G401.6 (cell line): ENCODE measurements around the gene FERD3L.
"Not testable (repeated sequence)": the region's sequence is repeated elsewhere in the genome, so short reads cannot be mapped to it uniquely, and the experiment has no call there.

Source experiments
- FAIRE-seq: peaks from 2 replicates; lab custom pipeline; 2012; peaks lifted over from hg19 to GRCh38; lab: Jason Lieb, UNC

The FERD3L gene, protein sequence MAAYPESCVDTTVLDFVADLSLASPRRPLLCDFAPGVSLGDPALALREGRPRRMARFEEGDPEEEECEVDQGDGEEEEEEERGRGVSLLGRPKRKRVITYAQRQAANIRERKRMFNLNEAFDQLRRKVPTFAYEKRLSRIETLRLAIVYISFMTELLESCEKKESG

DNA sequence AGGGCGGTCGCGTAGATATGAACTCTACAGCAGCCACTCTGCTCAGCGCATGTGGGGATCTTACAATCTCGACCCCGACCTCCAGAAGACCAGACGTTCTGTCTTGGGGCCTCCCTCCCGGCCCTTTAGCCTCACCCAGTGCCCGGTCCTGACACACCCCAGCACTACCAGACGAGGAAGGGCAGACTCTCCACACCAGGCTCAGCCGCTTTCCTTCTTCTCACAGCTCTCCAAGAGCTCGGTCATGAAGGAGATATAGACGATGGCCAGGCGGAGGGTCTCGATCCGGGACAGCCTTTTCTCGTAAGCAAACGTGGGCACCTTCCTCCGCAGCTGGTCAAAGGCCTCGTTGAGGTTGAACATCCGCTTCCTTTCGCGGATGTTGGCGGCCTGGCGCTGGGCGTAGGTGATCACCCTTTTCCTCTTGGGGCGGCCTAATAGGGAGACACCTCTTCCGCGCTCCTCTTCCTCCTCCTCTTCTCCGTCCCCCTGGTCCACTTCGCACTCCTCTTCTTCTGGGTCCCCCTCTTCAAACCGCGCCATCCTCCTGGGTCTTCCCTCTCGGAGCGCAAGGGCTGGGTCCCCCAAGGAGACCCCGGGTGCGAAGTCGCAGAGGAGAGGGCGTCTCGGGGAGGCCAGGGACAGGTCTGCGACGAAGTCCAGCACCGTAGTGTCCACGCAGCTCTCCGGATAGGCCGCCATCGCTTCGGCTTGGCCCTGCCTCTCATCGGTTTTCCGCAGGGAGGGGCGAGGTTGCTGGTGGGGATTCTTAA, at the start of gene FERD3L:
Gene FERD3L, minus strand, starts transcription at position 761 of the 773 bp plus-strand sequence. Its CDS starts 59 bp downstream, at position 702.
- no peak for FAIRE-seq

DNA sequence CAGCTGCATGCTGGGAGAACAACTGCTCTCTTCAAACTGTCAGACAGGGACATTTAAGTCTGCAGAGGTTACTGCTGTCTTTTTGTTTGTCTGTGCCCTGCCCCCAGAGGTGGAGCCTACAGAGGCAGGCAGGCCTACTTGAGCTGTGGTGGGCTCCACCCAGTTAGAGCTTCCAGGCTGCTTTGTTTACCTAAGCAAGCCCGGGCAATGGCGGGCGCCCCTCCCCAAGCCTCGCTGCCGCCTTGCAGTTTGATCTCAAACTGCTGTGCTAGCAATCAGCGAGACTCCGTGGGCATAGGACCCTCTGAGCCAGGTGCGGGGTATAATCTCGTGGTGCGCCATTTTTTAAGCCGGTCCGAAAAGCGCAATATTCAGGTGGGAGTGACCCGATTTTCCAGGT, 49.2 kb upstream of the FERD3L start:
- FAIRE-seq: not testable (repeated sequence)

DNA sequence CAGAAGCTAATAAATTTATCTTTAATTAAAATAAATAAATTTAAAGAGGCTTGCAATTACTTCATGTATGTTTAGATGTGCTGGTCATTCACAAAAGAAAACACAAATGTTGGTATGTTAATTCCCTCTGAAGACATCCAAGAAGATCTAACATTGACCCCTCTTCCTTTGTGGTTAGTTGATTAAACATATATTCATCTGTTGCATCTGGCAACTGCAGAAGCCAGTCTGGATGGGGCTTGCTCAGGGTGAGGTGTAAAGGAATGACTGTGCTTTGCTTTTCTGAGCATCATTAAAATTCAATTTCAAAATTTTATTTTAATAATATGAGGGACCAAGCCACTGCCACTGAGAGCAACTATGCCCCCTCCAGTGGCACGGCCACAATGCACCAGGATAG, 36.4 kb upstream of the FERD3L start:
- no peak for FAIRE-seq

DNA sequence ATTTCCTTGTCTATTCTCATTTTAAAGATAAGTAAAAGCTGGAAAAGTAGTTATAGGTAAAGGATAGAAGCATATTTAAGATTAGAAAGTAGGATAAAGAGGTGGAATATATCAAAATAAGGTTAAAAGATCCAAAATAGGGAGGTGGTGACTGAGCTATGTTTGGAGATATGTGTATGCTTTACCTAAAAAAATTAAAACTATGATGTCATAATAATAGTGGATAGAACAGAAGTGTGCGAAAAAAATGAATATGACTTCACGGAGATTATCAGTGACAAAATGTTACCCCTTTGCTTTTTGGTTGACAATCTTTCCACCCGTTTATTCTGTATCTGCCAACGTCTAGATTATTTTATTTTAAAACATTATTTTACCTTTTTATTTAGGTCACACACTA, 33.4 kb upstream of the FERD3L start:
- FAIRE-seq: no peak

DNA sequence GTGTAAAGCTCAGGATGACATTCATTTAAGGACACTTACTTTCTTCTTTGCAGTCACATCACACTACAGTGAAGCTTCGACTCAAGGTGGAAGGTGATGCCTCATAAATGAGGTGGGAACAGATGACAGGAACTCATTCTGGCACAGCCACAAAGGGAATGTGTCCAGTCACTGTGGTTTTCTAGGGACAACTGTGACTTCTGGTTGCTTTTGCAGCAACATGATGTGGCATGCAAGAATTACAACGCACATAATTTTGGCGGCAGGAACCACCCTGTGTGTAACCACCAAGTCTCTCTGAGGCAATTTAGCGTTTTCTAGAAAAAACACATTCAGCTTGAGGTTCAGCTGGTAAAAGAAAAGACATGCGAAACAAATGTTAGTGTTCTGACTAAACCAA, 32.0 kb upstream of the FERD3L start:
- no peak for FAIRE-seq

DNA sequence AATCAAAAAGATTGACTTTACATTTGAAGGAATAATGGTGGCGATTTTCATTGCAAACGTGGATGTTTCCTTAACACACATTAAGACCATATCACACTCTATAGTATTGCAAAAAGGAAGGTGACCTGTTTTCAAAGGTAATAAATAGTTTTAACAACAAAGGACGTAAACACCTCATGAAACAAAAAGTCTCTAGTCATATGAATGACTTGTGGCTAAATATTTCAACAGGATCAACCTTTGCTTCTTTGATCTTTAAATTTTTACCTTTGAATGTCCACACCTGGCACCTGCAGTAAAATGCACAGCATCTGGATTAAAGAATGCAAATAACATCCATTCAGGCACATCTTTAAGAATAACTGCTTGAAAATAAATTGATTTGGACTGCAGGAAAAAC, 30.0 kb upstream of the FERD3L start:
- no peak for FAIRE-seq

DNA sequence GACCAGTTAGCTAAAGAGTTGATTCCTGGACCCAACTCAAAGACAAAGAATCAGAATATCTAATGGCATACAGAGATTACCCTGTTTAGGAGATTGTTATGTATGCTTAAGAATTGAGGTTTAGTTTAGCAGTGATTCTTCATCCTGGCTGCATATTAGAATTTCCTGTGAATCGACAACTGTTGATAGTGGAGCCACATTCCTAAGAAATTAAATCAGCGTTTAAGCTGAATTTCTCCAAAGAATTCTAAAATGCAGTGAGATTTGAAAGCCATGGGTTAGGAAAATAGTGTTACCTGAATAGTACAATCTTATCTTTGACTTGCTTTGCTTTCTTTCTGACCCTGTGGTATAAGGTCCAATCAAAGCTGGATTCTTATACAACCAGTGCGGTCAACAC, 16.4 kb upstream of the FERD3L start:
- no peak for FAIRE-seq

DNA sequence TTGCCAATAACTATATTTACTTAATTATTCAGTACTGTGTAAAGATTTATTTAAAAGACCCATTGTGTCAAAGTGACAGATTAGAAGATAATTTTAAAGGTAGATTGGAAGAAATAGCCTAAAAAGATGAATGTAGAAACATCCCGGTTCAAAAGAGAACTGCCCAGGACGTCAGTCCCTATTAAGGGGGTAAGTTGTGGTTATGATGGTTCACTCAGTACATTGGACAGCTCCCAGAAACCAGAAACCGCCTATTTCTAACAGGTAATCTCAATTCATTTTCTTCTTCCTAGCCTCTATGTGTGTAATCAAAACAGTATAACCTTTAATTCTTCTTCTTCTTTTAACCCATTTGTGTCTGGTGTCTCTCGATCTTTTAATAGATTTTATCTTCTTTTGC, 1.5 kb upstream of the FERD3L start:
- no peak for FAIRE-seq

DNA sequence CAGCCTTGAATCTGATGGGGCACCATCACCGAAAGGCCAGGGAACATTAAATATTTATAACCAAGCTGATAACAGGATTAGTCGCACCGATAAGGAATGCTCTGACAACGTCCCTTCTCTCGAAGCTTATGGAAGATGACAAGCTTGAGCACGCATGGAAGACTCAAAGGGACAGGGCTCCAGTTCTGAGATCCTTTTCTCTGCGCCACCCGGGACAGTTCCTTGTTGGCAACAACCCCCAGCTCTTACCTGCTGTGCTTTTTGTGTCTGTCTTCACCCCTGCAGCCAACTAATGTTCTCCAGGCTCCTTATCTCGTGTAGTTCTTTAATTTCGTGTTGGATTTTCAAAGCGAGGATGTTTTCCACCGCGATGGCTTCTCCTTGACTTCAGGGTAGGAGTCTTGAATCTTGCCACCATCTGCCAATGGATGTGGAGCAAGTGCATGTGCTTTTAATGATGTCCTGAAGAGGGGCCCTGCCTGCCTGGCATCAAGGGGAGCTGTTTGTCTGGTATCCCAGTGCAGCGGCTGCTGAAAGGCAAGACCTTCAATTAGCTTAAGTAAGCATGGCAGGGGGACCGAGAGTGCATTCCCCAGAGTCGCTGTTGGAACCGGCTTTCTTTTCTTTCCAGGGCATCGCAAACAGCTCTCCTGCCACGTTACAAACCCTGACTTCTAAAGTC, 354 bp upstream of the FERD3L start:
- no peak for FAIRE-seq

DNA sequence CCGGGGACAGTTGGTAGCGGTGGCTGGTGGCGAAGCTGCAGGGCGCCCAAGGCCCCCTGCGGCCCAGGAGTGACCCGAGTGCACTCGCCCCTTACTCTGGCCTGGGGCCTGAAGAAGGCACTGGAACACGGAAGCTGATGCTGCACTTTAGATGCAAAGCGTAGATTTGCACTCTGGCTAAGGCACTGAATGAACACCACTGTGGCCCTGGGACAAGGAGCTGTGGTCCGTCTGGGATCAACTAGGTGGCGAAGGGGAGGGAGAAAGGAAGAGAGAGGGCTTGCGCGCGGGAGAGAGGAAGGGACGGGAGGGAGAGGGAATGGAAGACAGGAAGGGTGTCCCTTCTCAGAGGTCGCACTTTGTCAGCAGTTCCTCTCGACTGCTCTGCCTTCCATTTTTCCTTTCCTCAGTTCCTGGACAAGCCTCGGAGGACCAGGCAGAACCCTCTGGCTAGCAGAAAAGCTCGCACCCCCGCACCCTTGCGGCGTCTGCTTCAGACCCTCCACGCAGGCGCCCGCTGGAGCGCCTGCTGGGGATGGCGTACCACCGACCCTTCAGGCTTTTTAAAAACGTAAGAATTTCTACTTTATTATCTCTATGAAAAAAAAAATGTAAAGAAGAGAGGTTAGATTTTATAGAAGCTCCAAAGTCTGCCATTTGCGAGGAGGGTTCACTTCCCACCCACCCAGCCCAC, 1.2 kb downstream of the FERD3L start:
- no peak for FAIRE-seq

DNA sequence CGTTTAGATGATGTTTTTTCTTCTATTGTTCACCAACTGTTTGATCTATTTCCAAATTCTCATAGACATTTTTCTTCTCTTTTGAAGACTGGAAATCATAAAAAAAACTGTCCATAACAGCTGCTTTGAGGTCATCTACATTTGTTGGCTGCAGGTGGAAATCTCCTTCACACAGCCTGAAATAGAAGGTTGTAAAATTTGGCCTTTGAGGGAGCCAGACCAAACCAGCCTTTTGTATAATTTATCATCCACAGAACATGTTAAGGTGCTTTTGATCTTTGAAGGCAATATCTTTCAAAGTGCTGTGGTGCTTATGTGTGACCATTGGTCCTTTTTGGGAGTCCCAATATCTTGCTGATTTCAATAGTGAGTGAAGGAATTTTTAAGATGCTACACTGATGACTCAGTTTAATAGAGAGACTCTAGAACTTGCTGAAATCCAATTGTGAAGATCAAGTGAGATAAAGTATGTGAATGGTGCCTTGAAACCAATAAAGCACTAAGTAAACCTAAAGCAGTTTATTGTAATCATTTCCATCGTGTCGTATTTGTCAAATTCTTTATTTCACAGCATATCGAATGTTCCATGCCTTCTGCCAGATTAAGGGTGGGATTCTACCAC, 5.4 kb downstream of the FERD3L start:
- FAIRE-seq: no peak

DNA sequence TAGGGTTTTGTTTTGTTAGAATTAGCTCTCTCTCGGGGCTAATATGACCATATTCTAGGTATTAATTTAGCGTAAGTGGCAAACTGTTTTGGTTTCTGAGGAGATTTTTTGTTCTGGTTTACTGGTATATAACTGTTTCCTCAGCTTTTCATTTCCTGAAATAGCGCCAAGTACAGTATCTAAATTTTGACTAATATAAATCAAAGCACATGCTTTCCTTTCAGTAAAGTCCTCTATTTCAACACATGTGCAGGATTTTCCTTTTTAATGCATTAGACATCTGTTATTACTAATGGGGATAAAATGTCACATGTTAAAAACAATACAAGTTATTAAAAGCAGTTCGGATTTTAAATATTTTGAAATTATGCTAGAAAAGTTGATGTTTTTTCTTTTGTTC, 11.3 kb downstream of the FERD3L start:
- no peak for FAIRE-seq

DNA sequence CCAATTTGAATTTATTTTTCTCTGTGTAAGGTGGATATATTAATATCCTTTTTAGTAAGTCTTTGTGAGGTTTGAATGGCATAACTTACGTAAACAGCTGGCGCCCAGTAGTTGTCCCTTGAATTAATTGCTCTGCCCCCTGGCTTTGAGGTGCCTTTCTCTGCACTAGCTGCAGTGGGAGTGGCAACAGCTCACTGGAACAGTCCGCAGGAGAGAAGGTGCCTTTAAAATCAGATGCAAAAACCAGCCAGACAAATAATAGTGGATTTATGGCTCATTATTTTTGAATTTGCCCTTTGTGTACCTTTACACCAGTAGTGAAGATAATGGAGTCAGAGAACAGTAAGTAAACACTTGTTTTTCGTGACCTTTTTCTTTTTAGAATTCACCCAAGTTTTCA, 11.8 kb downstream of the FERD3L start:
- no peak for FAIRE-seq

DNA sequence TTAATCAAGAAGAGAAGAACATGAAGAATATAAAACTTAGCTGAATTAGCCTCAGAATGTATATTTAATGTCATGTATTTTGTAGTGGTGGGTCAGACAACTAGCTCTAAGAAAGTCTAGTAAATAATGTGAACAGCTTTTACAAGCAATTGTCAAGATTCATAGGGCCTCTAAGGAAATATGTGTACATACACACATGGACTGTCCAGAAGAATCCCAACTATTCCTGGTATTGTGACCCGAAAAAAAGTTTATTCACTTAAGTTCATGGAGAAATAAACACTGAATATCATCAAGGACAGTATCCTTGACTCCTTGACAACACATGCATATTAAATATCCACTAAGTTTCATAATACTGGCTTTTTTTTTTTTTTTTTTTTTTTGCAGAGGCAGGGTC, 16.4 kb downstream of the FERD3L start:
- no peak for FAIRE-seq

DNA sequence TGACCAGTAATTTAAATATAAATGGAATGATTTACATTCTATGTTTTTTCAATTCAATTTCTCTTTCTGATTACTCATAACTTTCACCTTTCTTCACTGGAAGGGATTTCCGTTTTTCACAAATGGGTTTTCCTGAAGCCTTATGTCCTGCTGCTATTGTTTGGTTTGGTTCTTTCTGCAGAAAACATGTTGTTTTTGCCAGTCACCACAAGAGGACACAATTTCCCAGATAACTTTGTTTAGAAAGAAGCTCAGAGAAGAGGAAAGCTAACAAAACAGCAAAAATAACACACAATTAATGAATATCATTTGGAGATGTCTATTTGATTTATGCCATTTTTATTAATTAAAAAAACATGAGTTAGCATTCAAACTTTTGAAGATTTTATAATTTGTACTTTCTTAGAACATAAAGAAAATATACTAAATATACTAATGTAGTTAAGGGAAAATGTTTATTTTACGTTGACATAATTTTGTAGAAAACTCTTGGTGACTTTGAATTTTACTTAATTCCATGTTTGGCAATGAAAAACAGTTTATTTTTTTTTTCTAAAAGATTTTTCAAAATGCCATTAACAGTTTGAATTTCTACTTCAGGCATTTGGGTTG, 23.1 kb downstream of the FERD3L start:
- peak; percentile 97 for FAIRE-seq

DNA sequence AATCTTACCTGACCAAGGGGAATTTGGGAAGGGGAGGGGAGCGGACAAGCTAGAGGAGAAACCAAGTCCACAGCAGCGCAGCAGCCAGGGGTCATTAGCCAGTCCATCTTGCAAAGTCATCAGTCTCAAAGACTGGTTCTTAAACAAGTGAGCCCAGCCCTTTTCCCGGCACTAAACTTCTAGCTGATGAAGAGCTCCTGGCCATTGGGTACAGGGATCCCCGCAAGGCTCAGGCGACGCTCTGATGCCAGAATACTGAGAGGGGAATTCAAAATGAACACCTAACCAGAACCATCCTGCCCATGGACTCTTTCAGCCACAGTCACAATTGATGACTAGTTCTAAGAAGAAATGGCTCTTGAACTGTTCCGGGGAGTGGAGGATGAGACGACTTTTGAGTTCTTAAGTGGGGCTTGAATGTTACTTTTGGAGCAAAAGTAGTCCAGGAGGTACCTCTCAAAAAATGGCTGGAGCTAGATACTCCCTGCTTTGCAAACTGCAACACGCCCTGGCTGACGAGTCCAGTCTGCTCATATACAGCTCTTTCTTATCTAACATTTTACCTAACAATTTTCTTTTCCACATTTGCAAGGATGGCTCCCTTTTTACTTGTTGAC, 25.2 kb downstream of the FERD3L start:
- FAIRE-seq: no peak

DNA sequence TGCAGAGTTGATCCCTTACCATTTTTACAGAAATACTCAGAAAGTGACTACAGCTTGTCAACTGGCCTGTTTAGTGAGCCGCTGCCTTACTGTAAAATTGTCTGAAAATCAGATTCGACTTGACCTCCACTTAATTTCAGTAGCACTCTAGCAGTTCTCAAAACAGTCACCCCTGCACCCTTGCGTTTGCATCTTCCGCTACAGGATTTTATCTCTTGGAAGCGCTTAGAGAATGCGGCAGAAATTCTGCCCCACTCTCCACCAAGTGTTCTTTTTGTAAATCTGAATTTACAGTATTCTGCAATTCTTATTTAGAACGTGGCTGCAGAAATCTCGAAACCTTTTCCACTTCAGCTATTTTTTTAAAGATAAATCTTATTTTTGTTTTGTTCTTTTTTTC, 25.8 kb downstream of the FERD3L start:
- FAIRE-seq: no peak

DNA sequence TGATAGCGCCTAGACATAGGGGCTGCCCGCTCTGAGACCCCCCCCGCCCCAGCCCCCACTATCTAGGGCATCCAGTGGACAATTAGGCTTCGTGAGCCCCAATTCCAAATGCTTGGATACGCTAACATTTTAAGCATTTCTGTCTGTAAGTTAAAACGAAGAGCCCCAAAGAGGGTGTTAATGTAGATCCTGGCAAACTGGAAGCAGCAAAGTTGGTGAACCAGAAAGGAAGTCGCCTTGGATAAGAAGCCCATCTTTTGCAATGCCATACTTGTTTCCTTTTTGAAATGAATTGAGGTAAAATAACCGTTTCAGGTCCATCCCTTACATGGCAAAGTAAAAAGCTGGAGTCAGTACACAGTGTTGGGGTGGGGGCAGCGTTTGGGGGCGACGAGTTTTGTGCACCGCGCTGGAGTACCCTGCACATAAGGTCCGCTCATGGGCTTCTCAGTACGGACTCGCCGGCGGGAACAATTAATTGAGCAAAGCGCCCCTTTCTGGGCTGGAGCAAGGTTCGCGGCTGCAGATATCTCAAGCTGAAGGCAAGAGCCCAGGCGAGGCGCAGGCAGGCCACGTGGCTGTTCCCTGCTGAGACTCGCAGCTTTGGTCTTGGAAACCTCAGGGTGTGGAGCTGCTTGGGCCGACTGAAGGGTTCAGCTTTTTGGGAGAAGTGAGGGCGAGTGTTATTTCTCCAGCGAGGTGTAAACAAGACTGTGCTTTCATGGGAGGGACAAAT, 26.4 kb downstream of the FERD3L start:
- no peak for FAIRE-seq

DNA sequence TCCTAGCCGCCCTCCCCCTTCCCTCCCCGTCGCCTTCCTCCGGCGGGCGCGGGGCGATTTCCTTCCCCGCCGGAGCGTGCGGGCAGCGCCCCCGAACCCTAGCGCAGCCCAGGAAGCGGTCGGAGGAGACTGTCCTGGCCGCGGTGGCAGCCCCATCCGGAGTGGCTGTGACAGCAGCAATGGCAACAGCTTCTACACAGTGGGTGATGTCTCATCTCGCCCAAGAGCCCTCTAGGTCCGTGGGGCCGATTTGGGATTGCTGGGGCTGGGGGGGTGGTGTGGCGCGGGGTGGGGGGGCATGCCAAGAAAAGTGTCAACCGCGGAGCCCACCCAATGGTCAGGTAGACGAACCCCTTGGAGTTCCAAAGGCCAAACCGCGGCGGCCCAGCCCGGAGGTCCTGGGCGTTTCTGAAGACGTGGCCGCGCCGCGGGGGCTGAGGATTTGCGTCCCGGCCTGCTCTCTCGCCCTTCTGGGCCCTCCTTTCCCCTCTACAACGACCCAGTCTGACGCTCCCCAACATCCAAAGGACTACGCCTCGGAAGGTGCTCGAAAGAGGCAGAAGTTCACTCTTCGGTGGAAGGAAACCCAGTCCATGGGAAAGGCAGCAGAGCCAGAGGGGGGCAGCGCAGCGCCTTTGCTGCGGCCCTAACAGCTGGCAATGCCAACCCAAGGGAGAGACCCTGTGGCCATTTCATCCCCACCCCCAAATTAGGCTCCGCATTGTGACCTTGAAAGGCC, 27.2 kb downstream of the FERD3L start:
- no peak for FAIRE-seq
